Ovary (tissue), 9 donors: ENCODE data around the gene CAMKMT. TPM values are rescaled to one million over a fixed set of nuclear protein-coding genes. Genes with fewer than 3 reads are reported as not detected.

ENCODE experiments used
- DNase-seq, 5 donors: peaks; one replicate each; pipeline ENCODE4 v3.0.0-alpha.2; 2019 to 2020
- H3K27ac ChIP-seq, 2 donors: fragments of 200-600 bp; one replicate each; pipeline versions ENCODE4 v1.5.1 to v1.8.0; 2019 to 2022
- H3K27me3 ChIP-seq: fragments of 200-600 bp; one replicate; pipeline ENCODE4 v1.8.0; 2022
- H3K36me3 ChIP-seq: fragments of 200-600 bp; sonication (generic); one replicate; pipeline ENCODE4 v1.5.1; 2019
- H3K4me1 ChIP-seq: one replicate; pipeline ENCODE4 v1.8.1; 2013; ENCODE audit warnings: mild to moderate bottlenecking, moderate library complexity; ENCODE audit not compliant: insufficient read depth
- H3K4me3 ChIP-seq: fragments of 200-600 bp; sonication (generic); one replicate; pipeline ENCODE4 v1.5.1; 2017
- H3K9me3 ChIP-seq, 2 donors: fragments of 200-600 bp in 1 of 2; sonication (generic) in 1 of 2; one replicate each; pipeline versions ENCODE4 v1.5.1 to v1.8.1; 2013 to 2019; ENCODE audit warnings: mild to moderate bottlenecking in 1 of 2, moderate library complexity in 1 of 2
- CTCF ChIP-seq, 3 donors: fragments of 450-650 bp in 2 of 3; fragments of 200-600 bp in 1 of 3; IDR thresholded peaks; one replicate each; pipeline versions ENCODE4 v1.5.1 to v1.8.0; 2016 to 2022; ENCODE audit warnings: antibody characterized with exemption in 3 of 3, mild to moderate bottlenecking in 1 of 3
- EP300 ChIP-seq: sonication (generic); formaldehyde crosslinking; IDR thresholded peaks from one replicate; pipeline ENCODE4 v1.6.1; 2017; ENCODE audit warnings: antibody characterized with exemption
- POLR2A ChIP-seq: fragments of 450-650 bp; IDR thresholded peaks from one replicate; pipeline ENCODE4 v1.6.1; 2017; ENCODE audit warnings: antibody characterized with exemption, mild to moderate bottlenecking, moderate library complexity
- WGBS, 3 donors: extraction: QIAGEN DNeasy Blood & Tissue Kit in 1 of 3; methylation state at CpG; one replicate each; pipeline versions ENCODE4 v1.1.5 to v1.1.7; 2013 to 2017; 5-methylcytosine and 5-hydroxymethylcytosine counted together
- intact Hi-C, 4 donors: fragments of 100-400 bp; cut with DNase I; formaldehyde crosslinking; loops; one replicate each; pipeline versions ENCODE4 v1.11.0 to v1.15.1; 2022 to 2023
- polyA plus RNA-seq, 2 donors: library from polyadenylated mRNA; stranded (reverse); fragments of 200-250 nt in 1 of 2; fragments of 350-450 nt in 1 of 2; fragmentation: Illumina TruSeq in 1 of 2; extraction: RNeasy Lipid Tissue Mini Kit (QIAGEN cat#74804) in 1 of 2; gene quantifications; one replicate each; pipeline ENCODE4 v1.2.3, GENCODE V29; 2013 to 2014
- total RNA-seq, 7 donors: library from RNA; depleted of rRNA in 2 of 7; stranded (reverse); fragments of >200 nt in 2 of 7; fragmentation: NEBNext Ultra II Directional in 3 of 7; extraction: Animal tissue kit (Norgen Biotek cat#: 25700) in 3 of 7; gene quantifications; one replicate each; pipeline versions ENCODE4 v1.1.0 to v1.2.4, GENCODE V29; 2016 to 2023
- donor health status: DM: no; HTN: no; CAD: no; lungs with moderate emphysema.
- donor health status: DM: no; HTN: no; CAD: no.
- donor health status: Bipolar disorder and iron deficiency.
- donor health status: DM: yes; HTN: yes; CAD: no.
- donor health status: DM: no; HTN: no; CAD: no.
- donor health status: DM: yes; HTN: yes; CAD: no.

Gene CAMKMT
- total and polyA plus RNA-seq, 9 donors: 3.5 to 10.7 (median 8.9) TPM

GRCh38 chr2:44747794-44748193, 386.0 kb downstream of the CAMKMT start:
- TF ChIP-seq POLR2A: no peak
- TF ChIP-seq EP300: no peak
- TF ChIP-seq CTCF (IDR thresholded peaks at IDR 0.05): no peak
- no peaks in the 10 kb centered on the region for H3K36me3 ChIP-seq
- H3K9me3 ChIP-seq: no peaks in the 10 kb centered on the region
- H3K4me3 ChIP-seq: no peak overlapping the region
- peaks cover 1% of the 10 kb centered on the region for H3K4me1 ChIP-seq
- no peak overlapping the region for H3K27ac ChIP-seq
- intact Hi-C loops: no loop called here
- H3K27me3 ChIP-seq: no peaks in the 10 kb centered on the region
- DNase-seq: no peak

- Histone ChIP-seq H3K9me3 (no peaks in the 10 kb centered on the region), H3K27me3 (no peaks in the 10 kb centered on the region), H3K4me1 (peaks cover 2% of the 10 kb centered on the region), H3K27ac (no peak overlapping the region), H3K36me3 (no peaks in the 10 kb centered on the region), H3K4me3 (no peak overlapping the region)
- TF ChIP-seq EP300 (no peak), POLR2A (no peak), CTCF (IDR thresholded peaks at IDR 0.05) (no peak)
- 84 to 90% (median 87%) methylated on average over 8 of the region's 8 CpGs for WGBS, 3 donors
- intact Hi-C loops: no loop called here
- DNase-seq: no peak
Observed at GRCh38 chr2:44751754-44752479, 390.2 kb downstream of the CAMKMT start.

GRCh38 chr2:44752761-44753160, 391.0 kb downstream of the CAMKMT start:
- intact Hi-C loops: no loop called here
- TF ChIP-seq POLR2A: no peak
- no peak for TF ChIP-seq EP300
- no peak for DNase-seq
- H3K4me3 ChIP-seq: no peak overlapping the region
- H3K36me3 ChIP-seq: no peaks in the 10 kb centered on the region
- H3K4me1 ChIP-seq: peaks cover 2% of the 10 kb centered on the region
- H3K27ac ChIP-seq: no peak overlapping the region
- H3K27me3 ChIP-seq: no peaks in the 10 kb centered on the region
- 96 to 100% (median 97%) methylated on average over 2 of the region's 2 CpGs for WGBS, 3 donors
- no peaks in the 10 kb centered on the region for H3K9me3 ChIP-seq

GRCh38 chr2:44753552-44754285, 392.0 kb downstream of the CAMKMT start:
- intact Hi-C loops: no loop called here
- Histone ChIP-seq H3K27ac (no peak overlapping the region), H3K9me3 (no peaks in the 10 kb centered on the region), H3K36me3 (no peaks in the 10 kb centered on the region), H3K27me3 (no peaks in the 10 kb centered on the region), H3K4me3 (no peak overlapping the region), H3K4me1 (peaks cover 2% of the 10 kb centered on the region)
- no peak for DNase-seq
- WGBS, 3 donors: 33 to 53% (median 43%) methylated on average over 3 of the region's 3 CpGs
- TF ChIP-seq EP300 (no peak), POLR2A (no peak), CTCF (IDR thresholded peaks at IDR 0.05) (no peak)

- Histone ChIP-seq H3K27ac (no peak overlapping the region), H3K4me1 (peaks cover under 1% of the 10 kb centered on the region), H3K9me3 (no peaks in the 10 kb centered on the region), H3K36me3 (no peaks in the 10 kb centered on the region), H3K4me3 (no peak overlapping the region), H3K27me3 (no peaks in the 10 kb centered on the region)
- intact Hi-C loops: no loop called here
- WGBS, 3 donors: 91 to 92% (median 91%) methylated on average over 4 of the region's 4 CpGs
- no peak for DNase-seq
- TF ChIP-seq EP300: no peak
- no peak for TF ChIP-seq CTCF (IDR thresholded peaks at IDR 0.05)
- no peak for TF ChIP-seq POLR2A
Observed at GRCh38 chr2:44758591-44758990, 396.8 kb downstream of the CAMKMT start.
